Measurements from ENCODE around the gene CASQ1.

DNA sequence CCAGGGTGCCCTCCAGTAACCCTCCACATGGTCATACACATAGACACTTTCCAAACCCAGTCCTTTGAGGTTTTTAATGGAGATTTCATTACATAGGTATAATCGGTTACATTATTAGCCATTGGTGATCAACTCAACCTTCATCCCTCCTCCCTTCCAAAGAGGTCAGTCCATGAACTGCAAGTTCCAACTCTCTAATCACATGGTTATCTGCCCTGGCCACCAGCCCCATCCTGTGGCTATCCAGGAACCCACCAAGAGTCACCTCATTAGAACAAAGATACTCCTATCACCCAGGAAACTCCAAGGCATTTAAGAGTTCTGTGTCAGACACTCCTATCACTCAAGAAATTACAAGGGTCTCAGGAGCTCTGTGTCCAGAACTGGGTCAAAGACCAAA is 26.8 kb upstream of the CASQ1 start:
- TF ChIP-seq, protein P1, sequence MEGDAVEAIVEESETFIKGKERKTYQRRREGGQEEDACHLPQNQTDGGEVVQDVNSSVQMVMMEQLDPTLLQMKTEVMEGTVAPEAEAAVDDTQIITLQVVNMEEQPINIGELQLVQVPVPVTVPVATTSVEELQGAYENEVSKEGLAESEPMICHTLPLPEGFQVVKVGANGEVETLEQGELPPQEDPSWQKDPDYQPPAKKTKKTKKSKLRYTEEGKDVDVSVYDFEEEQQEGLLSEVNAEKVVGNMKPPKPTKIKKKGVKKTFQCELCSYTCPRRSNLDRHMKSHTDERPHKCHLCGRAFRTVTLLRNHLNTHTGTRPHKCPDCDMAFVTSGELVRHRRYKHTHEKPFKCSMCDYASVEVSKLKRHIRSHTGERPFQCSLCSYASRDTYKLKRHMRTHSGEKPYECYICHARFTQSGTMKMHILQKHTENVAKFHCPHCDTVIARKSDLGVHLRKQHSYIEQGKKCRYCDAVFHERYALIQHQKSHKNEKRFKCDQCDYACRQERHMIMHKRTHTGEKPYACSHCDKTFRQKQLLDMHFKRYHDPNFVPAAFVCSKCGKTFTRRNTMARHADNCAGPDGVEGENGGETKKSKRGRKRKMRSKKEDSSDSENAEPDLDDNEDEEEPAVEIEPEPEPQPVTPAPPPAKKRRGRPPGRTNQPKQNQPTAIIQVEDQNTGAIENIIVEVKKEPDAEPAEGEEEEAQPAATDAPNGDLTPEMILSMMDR (IDR thresholded peaks at IDR 0.05): no peak
- TF ChIP-seq EP300 (IDR thresholded peaks at IDR 0.05) (no peak), POLR2AphosphoS5 (IDR thresholded peaks at IDR 0.05) (no peak), POLR2A (IDR thresholded peaks at IDR 0.05) (no peak)
